SK-N-SH (cell line): ENCODE measurements around the gene MXRA8. TPM values are rescaled to one million over a fixed set of nuclear protein-coding genes. Genes with fewer than 3 reads are reported as not detected.

Experiments used
- CTCF ChIA-PET: fragments of 300-600, 350-600 bp; formaldehyde crosslinking; extraction: SDS; loops from one replicate; lab custom pipeline; 2021; lab: Yijun Ruan, JAX
- POLR2A ChIA-PET: fragments of 350-600 bp; sonication (Branson Sonifier 250); formaldehyde crosslinking; extraction: SDS; loops from one replicate; lab custom pipeline; 2020; ENCODE audit warnings: antibody characterized with exemption, inconsistent platforms; lab: Yijun Ruan, JAX
- DNase-seq: peaks from one replicate; pipeline ENCODE4 v3.0.0; 2012
- H2AFZ ChIP-seq: fragments of 200-600 bp; sonication (generic); 2 replicates; pipeline ENCODE4 v1.8.1; 2016; ENCODE audit warnings: antibody characterized with exemption, mild to moderate bottlenecking, low read depth
- H3F3A ChIP-seq: fragments of 200-600 bp; sonication (generic); replicated peaks from 2 replicates; pipeline ENCODE3; 2016; ENCODE audit warnings: antibody characterized with exemption, mild to moderate bottlenecking; ENCODE audit not compliant: insufficient read depth
- H3K27ac ChIP-seq, 2 experiments: fragments of 200-500 bp in 1 of 2; fragments of 200-600 bp in 1 of 2; sonication (Bioruptor generic) in 1 of 2; sonication (generic), shearing (Covaris generic) in 1 of 2; 2 replicates each; pipeline versions ENCODE4 v1.5.1 to v1.6.1; 2014 to 2016; ENCODE audit warnings: low read depth in 2 of 2, inconsistent platforms in 1 of 2, low read length in 1 of 2, mild to moderate bottlenecking in 1 of 2, mixed read lengths in 1 of 2
- H3K27me3 ChIP-seq: fragments of 200-600 bp; sonication (generic), shearing (Covaris generic); 2 replicates; pipeline ENCODE4 v1.6.1; 2016; ENCODE audit warnings: mixed run types; ENCODE audit not compliant: insufficient read depth
- H3K36me3 ChIP-seq, 2 experiments: fragments of 200-500 bp in 1 of 2; fragments of 200-600 bp in 1 of 2; sonication (Bioruptor generic) in 1 of 2; sonication (generic) in 1 of 2; replicated peaks in 1 of 2; 2 replicates each; pipeline versions ENCODE3 to v1.5.1; 2014 to 2016; ENCODE audit warnings: low read length in 1 of 2, mild to moderate bottlenecking in 1 of 2; ENCODE audit not compliant: insufficient read depth in 2 of 2, control insufficient read depth in 1 of 2
- H3K4me1 ChIP-seq, 2 experiments: fragments of 200-500 bp in 1 of 2; fragments of 200-600 bp in 1 of 2; sonication (Bioruptor generic) in 1 of 2; sonication (generic), shearing (Covaris generic) in 1 of 2; 2 replicates each; pipeline versions ENCODE4 v1.5.1 to v1.6.1; 2014 to 2016; ENCODE audit warnings: low read depth in 1 of 2, low read length in 1 of 2, mixed run types in 1 of 2; ENCODE audit not compliant: insufficient read depth in 2 of 2, control insufficient read depth in 1 of 2
- H3K4me2 ChIP-seq: fragments of 200-600 bp; sonication (generic), shearing (Covaris generic); 2 replicates; pipeline ENCODE4 v1.6.1; 2017; ENCODE audit warnings: mixed run types
- H3K4me3 ChIP-seq, 2 experiments: fragments of 200-500 bp in 1 of 2; fragments of 200-600 bp in 1 of 2; sonication (Bioruptor generic) in 1 of 2; sonication (generic), shearing (Covaris generic) in 1 of 2; 2 replicates each; pipeline versions ENCODE4 v1.5.1 to v1.8.1; 2014 to 2016; ENCODE audit warnings: low read depth in 2 of 2, inconsistent platforms in 1 of 2, low read length in 1 of 2, mild to moderate bottlenecking in 1 of 2, mixed read lengths in 1 of 2, moderate library complexity in 1 of 2
- H3K79me2 ChIP-seq: fragments of 200-600 bp; sonication (generic); 2 replicates; pipeline ENCODE4 v1.8.1; 2017; ENCODE audit warnings: mild to moderate bottlenecking; ENCODE audit not compliant: insufficient read depth
- H3K9ac ChIP-seq: fragments of 200-600 bp; sonication (generic); 2 replicates; pipeline ENCODE4 v1.6.1; 2017; ENCODE audit warnings: mixed run types
- H3K9me2 ChIP-seq: fragments of 200-600 bp; sonication (generic); 2 replicates; pipeline ENCODE4 v1.6.1; 2017; ENCODE audit warnings: mixed run types
- H3K9me3 ChIP-seq: fragments of 200-600 bp; sonication (generic); 2 replicates; pipeline ENCODE4 v1.6.1; 2017; ENCODE audit warnings: mixed run types, mild to moderate bottlenecking, moderate library complexity
- H4K20me1 ChIP-seq: fragments of 200-600 bp; sonication (generic); 2 replicates; pipeline ENCODE4 v1.6.1; 2017; ENCODE audit warnings: mild to moderate bottlenecking, mixed run types; ENCODE audit not compliant: insufficient read depth
- CHD2 ChIP-seq: fragments of 150-350 bp; IDR thresholded peaks from 2 replicates; pipeline ENCODE4 v1.6.1; 2018; ENCODE audit warnings: low read length; ENCODE audit not compliant: partially characterized antibody
- CTCF ChIP-seq: fragments of 200-600 bp; sonication (generic); IDR thresholded peaks from 2 replicates; pipeline ENCODE4 v1.6.1; 2017; ENCODE audit warnings: antibody characterized with exemption, mild to moderate bottlenecking, moderate library complexity
- MAX ChIP-seq: IDR thresholded peaks from 2 replicates; pipeline ENCODE4 v1.4.0; 2012; ENCODE audit warnings: low read depth
- MEF2A ChIP-seq: IDR thresholded peaks from 2 replicates; pipeline ENCODE4 v1.4.0; 2012; ENCODE audit warnings: low read depth, borderline replicate concordance
- MXI1 ChIP-seq: IDR thresholded peaks from 2 replicates; pipeline ENCODE4 v1.6.1; 2012; ENCODE audit warnings: mild to moderate bottlenecking, low read depth, low read length, improper control_type of control experiment
- PBX3 ChIP-seq: IDR thresholded peaks from 2 replicates; pipeline ENCODE4; 2012
- RAD21 ChIP-seq: IDR thresholded peaks from 2 replicates; pipeline ENCODE4 v1.6.1; 2012; ENCODE audit warnings: mild to moderate bottlenecking, low read length
- REST ChIP-seq: IDR thresholded peaks from 2 replicates; pipeline ENCODE4 v1.6.1; 2012; ENCODE audit warnings: mild to moderate bottlenecking, low read depth, low read length, moderate library complexity
- TEAD4 ChIP-seq: IDR thresholded peaks from 2 replicates; pipeline ENCODE4 v1.4.0; 2012; ENCODE audit warnings: mild to moderate bottlenecking, borderline replicate concordance; ENCODE audit not compliant: insufficient read depth
- USF1 ChIP-seq: IDR thresholded peaks from 2 replicates; pipeline ENCODE4 v1.4.0; 2012; ENCODE audit warnings: low read depth, borderline replicate concordance
- WGBS: methylation state at CpG from one replicate; pipeline ENCODE4 v1.1.6; 2017; ENCODE audit warnings: low lambda C conversion rate; 5-methylcytosine and 5-hydroxymethylcytosine counted together
- polyA plus RNA-seq, 3 experiments: library from polyadenylated mRNA; depleted of rRNA; stranded (reverse); fragments of >200 nt; gene quantifications; 2 replicates each; pipeline ENCODE4 v1.2.3, GENCODE V29; 2012

The MXRA8 gene
- polyA plus RNA-seq, 1 of the 3 experiments (the other 2 are of a cell fraction) = 2.5 TPM

GRCh38 chr1:1343811-1344421, 14.4 kb downstream of the MXRA8 start (continued):
- TF ChIP-seq USF1 = no peak
- no peak for TF ChIP-seq MXI1
- no peak for TF ChIP-seq MAX
- TF ChIP-seq REST = no peak
- TF ChIP-seq CTCF = no peak
- no peak for TF ChIP-seq CHD2
- TF ChIP-seq MEF2A = no peak

GRCh38 chr1:1342584-1343115, 15.7 kb downstream of the MXRA8 start:
- TF ChIP-seq TEAD4 = no peak
- no peak for TF ChIP-seq CHD2
- no peak for TF ChIP-seq MXI1
- TF ChIP-seq CTCF = no peak
- TF ChIP-seq RAD21 = no peak
- TF ChIP-seq PBX3 = no peak
- no peak for TF ChIP-seq MAX
- WGBS = 96% methylated on average over 10 of the region's 18 CpGs
- Histone ChIP-seq H3K4me2 (no peak overlapping the region), H4K20me1 (peaks cover 45% of the 10 kb centered on the region), H3K36me3 (peaks cover 0 to 15% of the 10 kb centered on the region in 2 experiments), H3K9me2 (no peaks in the 10 kb centered on the region), H3K27ac (no peak overlapping the region), H3F3A (no peaks in the 10 kb centered on the region), H3K4me3 (no peak overlapping the region), H3K9me3 (no peaks in the 10 kb centered on the region), H3K79me2 (peaks cover 35% of the 10 kb centered on the region), H3K27me3 (no peaks in the 10 kb centered on the region), H2AFZ (no peak overlapping the region), H3K4me1 (peaks cover 0 to 12% of the 10 kb centered on the region in 2 experiments; a peak in 1 of 4 replicates), H3K9ac (no peak overlapping the region)
- CTCF ChIA-PET = interaction anchor here (1.0 to 4.8 kb wide), 4 partner anchors 7 to 33 kb away, joined by 3 to 34 read pairs (median 10); partner anchors contain the start of gene TAS1R3
- DNase-seq = no peak
- POLR2A ChIA-PET = no interaction called here
